Small intestine (tissue), 7 donors: ENCODE measurements around the gene MPHOSPH9. TPM values are rescaled to one million over a fixed set of nuclear protein-coding genes. Genes with fewer than 3 reads are reported as not detected.

Source experiments
- DNase-seq, 2 donors: peaks; one replicate each; pipeline versions ENCODE4 v3.0.0 to v3.0.0-alpha.2; 2013
- FAIRE-seq: peaks from 2 replicates; lab custom pipeline; 2012; peaks lifted over from hg19 to GRCh38; lab: Jason Lieb, UNC
- H3K27ac ChIP-seq, 3 donors: one replicate each; pipeline ENCODE4 v1.5.1; 2013; ENCODE audit warnings: low read length in 2 of 3, mild to moderate bottlenecking in 2 of 3, control low read depth in 1 of 3, inconsistent platforms in 1 of 3, low read depth in 1 of 3, moderate library complexity in 1 of 3
- H3K27me3 ChIP-seq, 3 donors: one replicate each; pipeline ENCODE4 v1.6.1; 2013; ENCODE audit warnings: low read length in 3 of 3, inconsistent platforms in 1 of 3; ENCODE audit not compliant: control insufficient read depth in 3 of 3, insufficient read depth in 3 of 3
- H3K36me3 ChIP-seq, 3 donors: one replicate each; pipeline ENCODE4 v1.6.1; 2013; ENCODE audit warnings: low read length in 3 of 3, inconsistent platforms in 1 of 3, low read depth in 1 of 3, mild to moderate bottlenecking in 1 of 3, moderate library complexity in 1 of 3; ENCODE audit not compliant: control insufficient read depth in 3 of 3, insufficient read depth in 2 of 3
- H3K4me1 ChIP-seq, 3 donors: one replicate each; pipeline ENCODE4 v1.6.1; 2013; ENCODE audit warnings: low read length in 2 of 3, inconsistent platforms in 1 of 3, low read depth in 1 of 3, mild to moderate bottlenecking in 1 of 3, moderate library complexity in 1 of 3; ENCODE audit not compliant: control insufficient read depth in 3 of 3, insufficient read depth in 2 of 3
- H3K4me3 ChIP-seq, 3 donors: one replicate each; pipeline ENCODE4 v1.5.1; 2013; ENCODE audit warnings: low read length in 3 of 3, control low read depth in 1 of 3, inconsistent platforms in 1 of 3, low read depth in 1 of 3, mild to moderate bottlenecking in 1 of 3, moderate library complexity in 1 of 3
- H3K9me3 ChIP-seq, 2 donors: one replicate each; pipeline ENCODE4 v1.6.1; 2013; ENCODE audit warnings: low read depth in 1 of 2, low read length in 1 of 2; ENCODE audit not compliant: control insufficient read depth in 2 of 2, insufficient read depth in 1 of 2
- WGBS, 3 donors: extraction: QIAGEN DNeasy Blood & Tissue Kit; methylation state at CpG; one replicate each; pipeline ENCODE4 v1.1.7; 2013; 5-methylcytosine and 5-hydroxymethylcytosine counted together
- polyA plus RNA-seq, 4 donors: library from polyadenylated mRNA; stranded (reverse) in 3 of 4; unstranded in 1 of 4; fragments of 200-250 nt in 3 of 4; fragments of 120-200 nt in 1 of 4; gene quantifications; one replicate each; pipeline versions ENCODE4 v1.2.1 to v1.2.3, GENCODE V29; 2013
- donor health status: healthy with polysubstance abuse.
- donor health status: control.
- donor health status: control.
- donor health status: Bipolar disorder and iron deficiency.
- donor health status: healthy.

Gene MPHOSPH9
- polyA plus RNA-seq, 4 donors, result 1.6 to 16.4 (median 5.2) TPM

DNA sequence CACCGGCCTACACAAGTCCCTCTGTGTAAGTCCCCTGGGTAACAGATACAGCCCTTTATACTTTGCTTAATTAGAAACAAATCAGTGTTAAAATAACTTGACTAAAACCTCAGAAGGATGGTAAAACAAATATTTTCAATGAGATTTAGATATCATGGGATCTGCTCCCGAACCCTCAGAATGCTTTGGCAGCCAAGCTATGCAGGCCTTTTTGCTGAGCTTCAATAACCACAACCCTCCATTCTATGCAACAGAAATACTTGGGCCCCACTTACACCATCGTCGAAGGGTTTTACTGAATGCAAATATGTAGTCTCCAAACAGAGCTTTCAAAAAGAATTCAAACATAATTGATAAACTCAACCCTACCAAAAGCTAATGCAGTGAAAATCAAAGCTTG, 52.8 kb downstream of the MPHOSPH9 start:
- no peak for FAIRE-seq
- Histone ChIP-seq H3K4me3 (no peak overlapping the region), H3K27me3 (no peaks in the 10 kb centered on the region), H3K36me3 (peaks cover 0 to 42% (median 2%) of the 10 kb centered on the region in 3 donors), H3K9me3 (no peaks in the 10 kb centered on the region), H3K4me1 (no peaks in the 10 kb centered on the region), H3K27ac (no peak overlapping the region)
- 88 to 97% (median 91%) methylated on average over 4 of the region's 4 CpGs for WGBS, 3 donors
- no peak for DNase-seq

GRCh38 chr12:123171967-123172366, 61.0 kb downstream of the MPHOSPH9 start:
- FAIRE-seq, result no peak
- Histone ChIP-seq H3K27ac (no peak overlapping the region), H3K9me3 (no peaks in the 10 kb centered on the region), H3K36me3 (peaks cover 2 to 20% (median 3%) of the 10 kb centered on the region in 3 donors), H3K4me1 (peaks cover 0 to 10% (median 0%) of the 10 kb centered on the region in 3 donors), H3K27me3 (no peaks in the 10 kb centered on the region), H3K4me3 (no peak overlapping the region)
- DNase-seq, result no peak
- 71 to 85% (median 72%) methylated on average over 5 of the region's 5 CpGs for WGBS, 3 donors

DNA sequence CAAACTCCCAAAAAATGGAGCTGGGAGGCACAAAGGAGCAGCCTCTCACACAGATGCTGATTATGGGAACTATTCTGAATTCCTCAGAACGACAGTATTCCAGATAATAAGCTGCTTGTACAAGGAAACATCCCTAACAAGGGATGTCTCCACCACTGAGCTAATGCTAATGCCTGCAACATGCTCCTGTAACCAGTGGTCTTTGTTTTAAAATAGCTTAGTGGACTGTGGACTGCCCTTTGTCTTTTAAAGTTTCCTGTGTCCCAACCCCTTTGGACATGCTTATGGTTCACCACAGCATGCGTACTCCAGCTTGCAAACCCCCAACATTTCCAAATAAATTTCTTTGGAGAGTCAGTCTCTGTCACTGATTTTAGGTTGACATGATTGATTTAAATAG, 65.6 kb downstream of the MPHOSPH9 start:
- no peak for DNase-seq
- WGBS, 3 donors, result 50 to 86% (median 53%) methylated on average over 2 of the region's 2 CpGs

GRCh38 chr12:123165537-123165936, 67.4 kb downstream of the MPHOSPH9 start:
- DNase-seq (no peak), FAIRE-seq (no peak)
- H3K4me3 ChIP-seq, result no peak overlapping the region
- WGBS, 3 donors, result 86 to 94% (median 93%) methylated on average over 4 of the region's 4 CpGs
- H3K27ac ChIP-seq, result no peak overlapping the region
- H3K9me3 ChIP-seq, result no peaks in the 10 kb centered on the region
- H3K27me3 ChIP-seq, result no peaks in the 10 kb centered on the region
- peaks cover 0 to 10% (median 0%) of the 10 kb centered on the region in 3 donors for H3K4me1 ChIP-seq
- peaks cover 6 to 13% (median 10%) of the 10 kb centered on the region in 3 donors for H3K36me3 ChIP-seq

More for the DNA sequence above, 65.6 kb downstream of the MPHOSPH9 start:
- Histone ChIP-seq H3K4me3 (no peak overlapping the region), H3K4me1 (peaks cover 0 to 10% (median 0%) of the 10 kb centered on the region in 3 donors), H3K36me3 (peaks cover 6 to 13% (median 8%) of the 10 kb centered on the region in 3 donors), H3K27ac (no peak overlapping the region), H3K9me3 (no peaks in the 10 kb centered on the region), H3K27me3 (no peaks in the 10 kb centered on the region)
- no peak for FAIRE-seq

- peaks cover 0 to 10% (median 0%) of the 10 kb centered on the region in 3 donors for H3K4me1 ChIP-seq
- H3K27ac ChIP-seq, result no peak overlapping the region
- FAIRE-seq (no peak), DNase-seq (no peak)
- 88 to 90% (median 89%) methylated on average over 9 of the region's 9 CpGs for WGBS, 3 donors
- no peaks in the 10 kb centered on the region for H3K27me3 ChIP-seq
- H3K36me3 ChIP-seq, result peaks cover 6 to 11% (median 10%) of the 10 kb centered on the region in 3 donors
- H3K9me3 ChIP-seq, result no peaks in the 10 kb centered on the region
- H3K4me3 ChIP-seq, result no peak overlapping the region
These were observed 68.2 kb downstream of the MPHOSPH9 start for GRCh38 chr12:123164710-123165261.

- Histone ChIP-seq H3K36me3 (peaks cover 6 to 10% (median 9%) of the 10 kb centered on the region in 3 donors), H3K4me1 (peaks cover 0 to 10% (median 0%) of the 10 kb centered on the region in 3 donors), H3K9me3 (no peaks in the 10 kb centered on the region), H3K27ac (no peak overlapping the region), H3K4me3 (no peak overlapping the region), H3K27me3 (no peaks in the 10 kb centered on the region)
- DNase-seq (no peak), FAIRE-seq (no peak)
- 83 to 94% (median 88%) methylated on average over 3 of the region's 3 CpGs for whole genome bisulfite sequencing, 3 donors
These were observed 68.7 kb downstream of the MPHOSPH9 start for GRCh38 chr12:123164222-123164621.

- Histone ChIP-seq H3K4me1 (peaks cover 0 to 10% (median 0%) of the 10 kb centered on the region in 3 donors), H3K36me3 (peaks cover 6 to 10% (median 9%) of the 10 kb centered on the region in 3 donors), H3K27ac (no peak overlapping the region), H3K27me3 (no peaks in the 10 kb centered on the region), H3K9me3 (no peaks in the 10 kb centered on the region), H3K4me3 (no peak overlapping the region)
- DNase-seq (no peak), FAIRE-seq (no peak)
- WGBS, 3 donors, result 58 to 76% (median 69%) methylated on average over 3 of the region's 3 CpGs
These were observed 69.7 kb downstream of the MPHOSPH9 start for GRCh38 chr12:123163227-123163626.

DNA sequence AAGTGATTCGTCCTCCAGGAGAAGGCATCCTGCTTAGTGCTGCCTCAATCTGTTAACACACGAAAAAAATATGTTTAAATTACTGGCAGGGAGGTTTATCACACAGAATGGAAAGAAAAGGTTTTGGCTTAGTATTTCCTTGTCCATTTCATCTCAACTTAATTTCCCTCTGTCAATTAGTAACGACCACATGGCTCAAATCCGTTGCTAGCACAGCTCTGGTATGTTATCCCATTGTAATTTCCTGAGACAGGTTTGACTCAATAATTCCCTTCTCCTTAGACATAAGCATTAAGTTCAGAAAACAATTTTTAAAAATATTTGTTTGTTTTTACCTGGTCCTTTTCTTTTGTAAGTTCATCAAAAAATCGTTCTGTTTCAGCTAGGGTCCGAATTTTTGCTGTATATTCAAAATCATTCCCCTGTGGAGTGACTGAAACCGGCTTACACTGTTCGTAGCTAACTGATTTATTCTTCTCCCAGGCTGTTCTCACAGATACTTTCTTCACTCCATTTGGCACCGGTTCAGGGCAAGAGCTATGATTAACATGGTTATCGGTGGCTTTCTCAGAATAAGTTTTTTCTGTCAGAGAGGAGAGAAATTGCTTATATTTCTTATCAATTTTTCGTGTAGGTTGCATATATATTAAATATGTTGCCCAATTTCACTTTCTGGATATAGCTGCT, 72.0 kb downstream of the MPHOSPH9 start:
- Histone ChIP-seq H3K4me3 (no peak overlapping the region), H3K4me1 (no peaks in the 10 kb centered on the region), H3K36me3 (peaks cover 3 to 7% (median 5%) of the 10 kb centered on the region in 3 donors), H3K27ac (no peak overlapping the region), H3K27me3 (no peaks in the 10 kb centered on the region), H3K9me3 (no peaks in the 10 kb centered on the region)
- FAIRE-seq (no peak), DNase-seq (no peak)
- WGBS, 3 donors, result 69 to 72% (median 72%) methylated on average over 11 of the region's 11 CpGs
